ENCODE measurements around the gene CFAP53. TPM values are rescaled to one million over a fixed set of nuclear protein-coding genes. Genes with fewer than 3 reads are reported as not detected.
A peak's percentile ranks its signal among the peaks of the same experiment; 100 is the strongest.
"Not testable (repeated sequence)": the region's sequence is repeated elsewhere in the genome, so short reads cannot be mapped to it uniquely, and the experiment has no call there.

CFAP53 gene
- total and polyA plus RNA-seq, 2 donors (not counting 3 experiments of a cell fraction or from before 2014, with no cell fraction given): 0.12 to 0.18 TPM

GRCh38 chr18:50293039-50293438, 26.7 kb upstream of the CFAP53 start:
- H3K79me2 ChIP-seq (ENCODE audit: control insufficient read depth, insufficient read depth, low read length): no peaks in the 10 kb centered on the region
- no peak overlapping the region for H3K27ac ChIP-seq (ENCODE audit: insufficient read depth, low read depth, low read length)
- H3K4me3 ChIP-seq (replicated peaks in 1 of 3; ENCODE audit: insufficient read depth in 1 of 3, low read depth in 1 of 3, low read length in 3 of 3): no peak overlapping the region
- H3K4me1 ChIP-seq (ENCODE audit: control insufficient read depth, extremely low read depth, insufficient read depth, low read length): no peaks in the 10 kb centered on the region
- intact Hi-C loops (cut with micrococcal nuclease) (loop anchor here (5.0 kb wide), 1 partner anchor 134 kb away; no protein-coding TSS in a partner anchor), dilution Hi-C loops (cut with MboI; ENCODE audit: extremely low pct_ligation_motif_present, low sequenced_read_pairs) (no loop called here)
- DNase-seq (ENCODE audit: low read depth, low spot score): no peak
- no TSS peak for BruUV-seq (replicated peaks)
- no peak overlapping the region for H3K4me2 ChIP-seq (ENCODE audit: insufficient read depth, low read length)
- H3K9me3 ChIP-seq (replicated peaks; ENCODE audit: control insufficient read depth, insufficient read depth, low read length): no peaks in the 10 kb centered on the region
- H2AFZ ChIP-seq (ENCODE audit: low read depth, low read length): no peak overlapping the region
- H3K36me3 ChIP-seq (ENCODE audit: control insufficient read depth in 2 of 2, extremely low read depth in 1 of 2, insufficient read depth in 2 of 2, low read length in 2 of 2): no peaks in the 10 kb centered on the region
- ChIA-PET CTCF (no interaction called here), POLR2A (no interaction called here)
- no peak overlapping the region for H3K9ac ChIP-seq (replicated peaks; ENCODE audit: extremely low read depth, insufficient read depth, low read length)
- TF ChIP-seq POLR2A (IDR thresholded peaks at IDR 0.05; ENCODE audit: low read depth, low read length): no peak
- no peak for FAIRE-seq
- peaks cover 4 to 7% of the 10 kb centered on the region in 2 experiments for H3K27me3 ChIP-seq (ENCODE audit: control insufficient read depth in 2 of 2, insufficient read depth in 2 of 2, low read length in 2 of 2)
- H3K9me1 ChIP-seq (replicated peaks; ENCODE audit: control insufficient read depth, extremely low read depth, insufficient read depth, low read length): no peaks in the 10 kb centered on the region
- H4K20me1 ChIP-seq (replicated peaks; ENCODE audit: control insufficient read depth, extremely low read depth, insufficient read depth, low read length): no peaks in the 10 kb centered on the region

- H3K9me1 ChIP-seq (replicated peaks; ENCODE audit: control insufficient read depth, extremely low read depth, insufficient read depth, low read length): no peaks in the 10 kb centered on the region
- H4K20me1 ChIP-seq (replicated peaks; ENCODE audit: control insufficient read depth, extremely low read depth, insufficient read depth, low read length): no peaks in the 10 kb centered on the region
- peaks cover 5% of the 10 kb centered on the region for H3K4me1 ChIP-seq (ENCODE audit: control insufficient read depth, extremely low read depth, insufficient read depth, low read length)
- H3K4me2 ChIP-seq (ENCODE audit: insufficient read depth, low read length): no peak overlapping the region
- no peaks in the 10 kb centered on the region for H3K9me3 ChIP-seq (replicated peaks; ENCODE audit: control insufficient read depth, insufficient read depth, low read length)
- CTCF ChIA-PET: interaction anchor here (1.1 to 3.0 kb wide), 3 partner anchors 9 to 68 kb away, joined by 3 to 14 read pairs (median 4); no protein-coding TSS in a partner anchor
- intact Hi-C loops (cut with micrococcal nuclease) (no loop called here), dilution Hi-C loops (cut with MboI; ENCODE audit: extremely low pct_ligation_motif_present, low sequenced_read_pairs) (no loop called here)
- POLR2A ChIA-PET: no interaction called here
- DNase-seq (ENCODE audit: low read depth, low spot score) (no peak), FAIRE-seq (no peak)
- no peak overlapping the region for H3K9ac ChIP-seq (replicated peaks; ENCODE audit: extremely low read depth, insufficient read depth, low read length)
- BruUV-seq (replicated peaks): no TSS peak
- H3K79me2 ChIP-seq (ENCODE audit: control insufficient read depth, insufficient read depth, low read length): peaks cover 13% of the 10 kb centered on the region
- peaks cover 0 to 11% of the 10 kb centered on the region in 2 experiments for H3K36me3 ChIP-seq (ENCODE audit: control insufficient read depth in 2 of 2, extremely low read depth in 1 of 2, insufficient read depth in 2 of 2, low read length in 2 of 2)
- H3K4me3 ChIP-seq (replicated peaks in 1 of 3; ENCODE audit: insufficient read depth in 1 of 3, low read depth in 1 of 3, low read length in 3 of 3): no peak overlapping the region
- H2AFZ ChIP-seq (ENCODE audit: low read depth, low read length): no peak overlapping the region
- no peak overlapping the region for H3K27ac ChIP-seq (ENCODE audit: insufficient read depth, low read depth, low read length)
- peaks cover 0 to 1% of the 10 kb centered on the region in 2 experiments for H3K27me3 ChIP-seq (ENCODE audit: control insufficient read depth in 2 of 2, insufficient read depth in 2 of 2, low read length in 2 of 2)
- TF ChIP-seq POLR2AphosphoS5 (IDR thresholded peaks at IDR 0.05; ENCODE audit: insufficient read depth, low read depth, low read length) (no peak), MAX (IDR thresholded peaks at IDR 0.05; ENCODE audit: insufficient read depth, insufficient read length) (no peak)
Measured at GRCh38 chr18:50289108-50289443, 22.8 kb upstream of the CFAP53 start.

- CTCF ChIA-PET: interaction anchor here (1.4 to 3.0 kb wide), 2 partner anchors 10 to 69 kb away, joined by 4 to 14 read pairs; no protein-coding TSS in a partner anchor
- POLR2A ChIA-PET; H3K27me3 ChIP-seq (ENCODE audit: control insufficient read depth in 2 of 2, insufficient read depth in 2 of 2, low read length in 2 of 2); H4K20me1 ChIP-seq (replicated peaks; ENCODE audit: control insufficient read depth, extremely low read depth, insufficient read depth, low read length); H3K27ac ChIP-seq (ENCODE audit: insufficient read depth, low read depth, low read length); intact Hi-C loops (cut with micrococcal nuclease); dilution Hi-C loops (cut with MboI; ENCODE audit: extremely low pct_ligation_motif_present, low sequenced_read_pairs); DNase-seq (ENCODE audit: low read depth, low spot score); BruUV-seq (replicated peaks); H3K9me3 ChIP-seq (replicated peaks; ENCODE audit: control insufficient read depth, insufficient read depth, low read length); H3K4me1 ChIP-seq (ENCODE audit: control insufficient read depth, extremely low read depth, insufficient read depth, low read length); H3K9me1 ChIP-seq (replicated peaks; ENCODE audit: control insufficient read depth, extremely low read depth, insufficient read depth, low read length); H3K9ac ChIP-seq (replicated peaks; ENCODE audit: extremely low read depth, insufficient read depth, low read length); FAIRE-seq: not testable (repeated sequence)
- H3K36me3 ChIP-seq (ENCODE audit: control insufficient read depth in 2 of 2, extremely low read depth in 1 of 2, insufficient read depth in 2 of 2, low read length in 2 of 2): peaks cover 0 to 15% of the 10 kb centered on the region in 2 experiments
- peak overlapping the region; percentile 91 for H2AFZ ChIP-seq (ENCODE audit: low read depth, low read length)
- peak overlapping the region; percentile 2 to 63 (median 55) for H3K4me3 ChIP-seq (replicated peaks in 1 of 3; ENCODE audit: insufficient read depth in 1 of 3, low read depth in 1 of 3, low read length in 3 of 3)
- H3K4me2 ChIP-seq (ENCODE audit: insufficient read depth, low read length): peak overlapping the region; percentile 61
- peaks cover 13% of the 10 kb centered on the region for H3K79me2 ChIP-seq (ENCODE audit: control insufficient read depth, insufficient read depth, low read length)
Measured at GRCh38 chr18:50288348-50289107, 22.2 kb upstream of the CFAP53 start.
